Lower leg skin (tissue), 4 donors: ENCODE data around the gene SULF2. TPM values are rescaled to one million over a fixed set of nuclear protein-coding genes. Genes with fewer than 3 reads are reported as not detected.

Source experiments
- DNase-seq, 2 donors: peaks; one replicate each; pipeline ENCODE4 v3.0.0-alpha.2; 2019; ENCODE audit warnings: low spot score in 2 of 2
- H3K4me3 ChIP-seq: fragments of 200-600 bp; sonication (generic); 2 replicates; pipeline ENCODE4 v1.5.1; 2017; ENCODE audit warnings: mild to moderate bottlenecking, low read depth; ENCODE audit not compliant: poor library complexity, severe bottlenecking
- POLR2A ChIP-seq, 2 donors: fragments of 450-650 bp; IDR thresholded peaks; one replicate each; pipeline ENCODE4 v1.6.1; 2016 to 2017; ENCODE audit warnings: antibody characterized with exemption in 2 of 2, mild to moderate bottlenecking in 1 of 2, moderate library complexity in 1 of 2
- whole genome bisulfite sequencing, 2 donors: methylation state at CpG; one replicate each; pipeline ENCODE4 v1.1.5; 2018; 5-methylcytosine and 5-hydroxymethylcytosine counted together
- intact Hi-C: fragments of 100-400 bp; cut with DNase I; formaldehyde crosslinking; loops from one replicate; pipeline ENCODE4 v1.15.0; 2023; ENCODE audit warnings: low total_unique reads
- total RNA-seq, 4 donors: library from RNA; depleted of rRNA; stranded (reverse); fragments of >200 nt; gene quantifications; one replicate each; pipeline ENCODE4 v1.1.0, GENCODE V29; 2016
- TF ChIP-seq, protein P1 (sequence below), 3 donors: fragments of 450-650 bp; IDR thresholded peaks; one replicate each; pipeline ENCODE4 v1.5.1; 2016; ENCODE audit warnings: antibody characterized with exemption in 3 of 3, mild to moderate bottlenecking in 3 of 3, moderate library complexity in 2 of 3

Gene SULF2
- total RNA-seq, 4 donors from 2014 or later: 18.3 to 83.0 (median 28.0) TPM

DNA sequence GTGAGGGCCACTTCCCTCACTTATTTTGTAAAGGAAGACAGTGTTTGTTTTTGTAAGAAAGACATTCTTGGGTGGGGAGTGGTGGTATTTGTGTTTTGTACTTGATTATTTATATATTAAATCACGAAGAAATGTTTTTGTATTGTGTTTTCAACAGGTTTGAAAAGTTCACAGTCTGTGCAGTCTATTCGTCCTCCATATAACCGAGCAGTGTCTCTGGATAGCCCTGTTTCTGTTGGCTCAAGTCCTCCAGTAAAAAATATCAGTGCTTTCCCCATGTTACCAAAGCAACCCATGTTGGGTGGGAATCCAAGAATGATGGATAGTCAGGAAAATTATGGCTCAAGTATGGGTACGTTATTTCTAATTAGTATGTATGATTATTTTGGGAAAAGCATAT lies 146.4 kb downstream of the SULF2 start:
- intact Hi-C loops: no loop called here
- 63 to 64% methylated on average over 4 of the region's 4 CpGs for WGBS, 2 donors
- no peak for TF ChIP-seq POLR2A (IDR thresholded peaks at IDR 0.05)
- TF ChIP-seq, protein P1, sequence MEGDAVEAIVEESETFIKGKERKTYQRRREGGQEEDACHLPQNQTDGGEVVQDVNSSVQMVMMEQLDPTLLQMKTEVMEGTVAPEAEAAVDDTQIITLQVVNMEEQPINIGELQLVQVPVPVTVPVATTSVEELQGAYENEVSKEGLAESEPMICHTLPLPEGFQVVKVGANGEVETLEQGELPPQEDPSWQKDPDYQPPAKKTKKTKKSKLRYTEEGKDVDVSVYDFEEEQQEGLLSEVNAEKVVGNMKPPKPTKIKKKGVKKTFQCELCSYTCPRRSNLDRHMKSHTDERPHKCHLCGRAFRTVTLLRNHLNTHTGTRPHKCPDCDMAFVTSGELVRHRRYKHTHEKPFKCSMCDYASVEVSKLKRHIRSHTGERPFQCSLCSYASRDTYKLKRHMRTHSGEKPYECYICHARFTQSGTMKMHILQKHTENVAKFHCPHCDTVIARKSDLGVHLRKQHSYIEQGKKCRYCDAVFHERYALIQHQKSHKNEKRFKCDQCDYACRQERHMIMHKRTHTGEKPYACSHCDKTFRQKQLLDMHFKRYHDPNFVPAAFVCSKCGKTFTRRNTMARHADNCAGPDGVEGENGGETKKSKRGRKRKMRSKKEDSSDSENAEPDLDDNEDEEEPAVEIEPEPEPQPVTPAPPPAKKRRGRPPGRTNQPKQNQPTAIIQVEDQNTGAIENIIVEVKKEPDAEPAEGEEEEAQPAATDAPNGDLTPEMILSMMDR (IDR thresholded peaks at IDR 0.05): no peak
- no peak for DNase-seq
- no peak overlapping the region for H3K4me3 ChIP-seq

DNA sequence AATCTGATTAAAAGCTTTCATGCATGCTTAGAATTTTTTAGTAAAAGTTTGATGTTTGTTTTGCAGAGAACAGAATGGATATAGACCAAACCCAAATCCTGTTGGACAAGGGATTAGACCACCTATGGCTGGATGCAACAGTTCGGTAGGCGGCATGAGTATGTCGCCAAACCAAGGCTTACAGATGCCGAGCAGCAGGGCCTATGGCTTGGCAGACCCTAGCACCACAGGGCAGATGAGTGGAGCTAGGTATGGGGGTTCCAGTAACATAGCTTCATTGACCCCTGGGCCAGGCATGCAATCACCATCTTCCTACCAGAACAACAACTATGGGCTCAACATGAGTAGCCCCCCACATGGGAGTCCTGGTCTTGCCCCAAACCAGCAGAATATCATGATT lies 150.0 kb downstream of the SULF2 start:
- no peak for TF ChIP-seq POLR2A (IDR thresholded peaks at IDR 0.05)
- TF ChIP-seq, protein P1 (IDR thresholded peaks at IDR 0.05): no peak
- WGBS, 2 donors: 92 to 99% methylated on average over 4 of the region's 4 CpGs
- intact Hi-C loops: no loop called here
- H3K4me3 ChIP-seq: no peak overlapping the region
- DNase-seq: no peak

DNA sequence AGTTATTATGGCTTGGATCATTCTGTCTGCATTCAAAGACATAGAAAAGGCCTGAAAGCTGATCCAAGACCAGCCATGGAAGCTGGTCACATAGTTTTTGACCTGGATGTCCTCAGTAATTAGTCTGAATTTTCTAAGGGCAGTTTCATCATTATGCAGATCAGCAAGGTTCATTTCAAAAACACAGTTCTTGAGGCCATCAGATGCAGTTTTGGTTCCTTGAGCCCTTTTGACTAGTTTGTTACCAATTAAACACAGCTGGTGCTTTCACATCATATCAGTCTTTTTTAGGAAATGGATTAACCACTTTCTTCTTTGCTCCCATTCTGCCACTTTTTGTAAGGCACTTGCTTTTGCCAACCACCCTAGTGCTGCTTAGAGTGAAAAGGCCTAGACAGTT lies 154.2 kb downstream of the SULF2 start:
- no peak overlapping the region for H3K4me3 ChIP-seq
- no peak for TF ChIP-seq POLR2A (IDR thresholded peaks at IDR 0.05)
- TF ChIP-seq, protein P1 (IDR thresholded peaks at IDR 0.05): no peak
- DNase-seq: no peak
- intact Hi-C loops: no loop called here

DNA sequence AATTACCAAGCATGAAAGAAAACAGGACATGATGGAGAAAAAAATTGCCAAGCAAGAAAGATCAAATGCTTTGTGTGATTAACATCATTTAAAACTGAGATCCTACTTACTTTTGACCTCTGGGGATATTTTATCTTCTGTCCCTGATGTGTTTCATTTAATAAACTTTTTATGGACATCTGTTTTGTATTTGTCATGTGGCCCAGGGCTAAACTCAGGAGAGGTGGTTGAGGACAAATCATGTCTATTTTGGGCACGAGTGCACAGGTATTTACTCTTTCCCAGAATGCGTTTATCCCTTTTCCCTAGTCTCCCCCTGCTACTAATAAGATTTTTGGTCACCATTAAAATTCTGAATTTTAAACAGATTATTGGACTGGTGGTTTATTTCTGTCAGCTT lies 155.4 kb downstream of the SULF2 start:
- DNase-seq: no peak
- 79 to 83% methylated on average over 2 of the region's 2 CpGs for WGBS, 2 donors
- TF ChIP-seq, protein P1 (IDR thresholded peaks at IDR 0.05): no peak
- no peak for TF ChIP-seq POLR2A (IDR thresholded peaks at IDR 0.05)
- intact Hi-C loops: no loop called here
- H3K4me3 ChIP-seq: no peak overlapping the region

DNA sequence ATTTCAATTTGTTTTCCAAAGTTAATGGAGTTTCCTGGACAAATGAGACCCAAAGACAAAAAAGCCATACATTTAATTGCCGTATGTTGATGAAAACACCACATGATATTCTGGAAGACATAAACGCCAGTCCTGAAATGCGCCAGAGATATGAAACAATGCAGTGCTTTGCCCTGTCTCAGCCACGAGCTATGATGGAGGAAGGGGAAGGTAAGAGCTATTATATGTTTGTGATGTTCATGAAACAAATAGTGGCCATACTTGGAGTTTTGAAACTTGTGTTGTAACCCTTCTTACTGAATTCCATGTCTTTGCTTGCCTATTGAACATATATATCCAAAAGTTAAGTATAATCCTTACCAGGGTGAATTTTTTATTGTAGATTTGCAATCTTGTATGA lies 157.7 kb downstream of the SULF2 start:
- TF ChIP-seq, protein P1 (IDR thresholded peaks at IDR 0.05): no peak
- TF ChIP-seq POLR2A (IDR thresholded peaks at IDR 0.05): no peak
- WGBS, 2 donors: 91% methylated on average over 4 of the region's 4 CpGs
- no peak for DNase-seq
- H3K4me3 ChIP-seq: no peak overlapping the region
- intact Hi-C loops: no loop called here

DNA sequence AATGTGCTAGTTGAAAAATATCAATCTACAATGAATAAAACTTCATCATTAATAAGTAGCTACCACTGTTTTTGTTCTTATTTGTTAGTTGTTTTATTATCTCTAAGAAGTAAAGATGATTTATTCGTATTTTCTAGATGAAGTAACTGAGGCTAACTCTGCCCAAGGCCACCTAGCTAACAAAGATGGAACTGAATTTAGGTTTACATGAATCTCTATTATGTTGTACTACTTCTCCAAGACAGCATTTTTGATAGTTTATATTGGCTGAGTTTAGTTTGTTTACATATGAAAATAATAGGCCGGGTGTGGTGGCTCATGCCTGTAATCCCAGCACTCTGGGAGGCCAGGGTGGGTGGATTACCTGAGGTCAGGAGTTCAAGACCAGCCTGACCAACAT lies 162.1 kb downstream of the SULF2 start:
- no peak for TF ChIP-seq POLR2A (IDR thresholded peaks at IDR 0.05)
- TF ChIP-seq, protein P1 (IDR thresholded peaks at IDR 0.05): no peak
- no peak overlapping the region for H3K4me3 ChIP-seq
- DNase-seq: no peak
- WGBS, 2 donors: 85 to 88% methylated on average over 2 of the region's 2 CpGs
- intact Hi-C loops: no loop called here
